DND-41 (cell line): Measurements from ENCODE around the gene MAP3K2.

ENCODE experiments used
- CTCF ChIP-seq: IDR thresholded peaks from 2 replicates; pipeline ENCODE4 v1.5.1; 2012; ENCODE audit warnings: borderline replicate concordance, low read length, moderate library complexity, mild to moderate bottlenecking; ENCODE audit not compliant: poor library complexity, severe bottlenecking; ENCODE audit errors: extremely low read depth
- EZH2 ChIP-seq: IDR thresholded peaks from 3 replicates; pipeline ENCODE4 v1.6.1; 2012; ENCODE audit warnings: borderline replicate concordance, low read depth, mild to moderate bottlenecking, moderate library complexity, low read length, inconsistent platforms; ENCODE audit not compliant: severe bottlenecking

DNA sequence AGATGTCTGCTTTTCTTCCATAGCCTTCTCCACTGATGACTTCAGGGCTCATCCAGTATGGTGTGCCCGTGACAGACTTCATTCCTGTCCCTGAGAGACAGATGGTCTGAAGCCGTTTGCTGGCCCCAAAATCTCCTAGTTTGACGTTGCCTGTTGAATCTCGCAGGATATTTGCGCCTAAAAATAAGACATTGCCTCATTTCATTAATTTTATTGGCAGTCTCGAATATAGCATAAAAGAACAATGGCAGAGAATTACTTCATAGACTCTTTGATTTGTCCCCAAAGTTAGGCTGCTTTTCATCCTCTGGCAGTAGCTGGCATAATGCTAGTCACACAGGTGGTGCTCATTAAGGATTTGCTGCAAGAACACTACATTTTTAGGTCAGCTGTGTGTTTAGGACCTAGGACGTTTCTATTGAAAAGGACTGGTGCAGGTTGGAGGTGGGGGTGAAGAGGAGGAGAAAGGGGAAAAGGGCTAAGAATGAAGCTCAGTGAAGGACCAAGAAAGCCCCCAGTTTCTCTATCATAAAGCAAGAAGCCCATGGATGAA lies 79.1 kb downstream of the MAP3K2 start:
- no peak for TF ChIP-seq EZH2
- no peak for TF ChIP-seq CTCF
